Activated CD8-positive, alpha-beta T cell treated with anti-CD3 and anti-CD28 coated beads, Interleukin-2, amount 10 ng/mL, durations not matched to agents 7 days and 5 days (primary cell): Measurements from ENCODE around the gene OR2G2. TPM values are rescaled to one million over a fixed set of nuclear protein-coding genes. Genes with fewer than 3 reads are reported as not detected.

Experiments used
- ATAC-seq: fragments of 150-1000 bp; cut with Tn5 transposase; one replicate; pipeline ENCODE4 v1.10.0; 2021; ENCODE audit warnings: moderate library complexity
- CTCF ChIA-PET: fragments of 350-600 bp; sonication (Branson Sonifier 250); formaldehyde crosslinking; loops from one replicate; lab custom pipeline; 2021; ENCODE audit warnings: antibody characterized with exemption; lab: Charles Lee
- POLR2A ChIA-PET: fragments of 350-600 bp; sonication (Branson Sonifier 250); formaldehyde crosslinking; loops from one replicate; lab custom pipeline; 2021; ENCODE audit warnings: antibody characterized with exemption; lab: Charles Lee
- DNase-seq: peaks from one replicate; pipeline ENCODE4 v3.0.0-alpha.2; 2020
- H3K27ac Mint-ChIP-seq: one replicate; pipeline ENCODE4 v1.8.0; 2021; ENCODE audit warnings: mild to moderate bottlenecking, mixed read lengths
- H3K27me3 Mint-ChIP-seq: one replicate; pipeline ENCODE4 v1.8.0; 2021; ENCODE audit warnings: low read depth, mixed read lengths
- H3K36me3 Mint-ChIP-seq: one replicate; pipeline ENCODE4 v1.8.0; 2021; ENCODE audit warnings: low read depth, mixed read lengths
- H3K4me1 Mint-ChIP-seq: one replicate; pipeline ENCODE4 v1.8.0; 2021; ENCODE audit warnings: low read depth, mixed read lengths
- H3K4me3 Mint-ChIP-seq: one replicate; pipeline ENCODE4 v1.8.0; 2021; ENCODE audit warnings: mild to moderate bottlenecking, mixed read lengths
- H3K9me3 Mint-ChIP-seq: one replicate; pipeline ENCODE4 v1.8.0; 2022; ENCODE audit warnings: mixed read lengths; ENCODE audit not compliant: insufficient read depth
- total RNA-seq, 2 experiments: library from RNA; stranded (reverse); gene quantifications; one replicate each; pipeline ENCODE4 v1.2.3, GENCODE V29; 2021

OR2G2 gene
- total RNA-seq, 2 experiments from 2014 or later, result not detected

DNA sequence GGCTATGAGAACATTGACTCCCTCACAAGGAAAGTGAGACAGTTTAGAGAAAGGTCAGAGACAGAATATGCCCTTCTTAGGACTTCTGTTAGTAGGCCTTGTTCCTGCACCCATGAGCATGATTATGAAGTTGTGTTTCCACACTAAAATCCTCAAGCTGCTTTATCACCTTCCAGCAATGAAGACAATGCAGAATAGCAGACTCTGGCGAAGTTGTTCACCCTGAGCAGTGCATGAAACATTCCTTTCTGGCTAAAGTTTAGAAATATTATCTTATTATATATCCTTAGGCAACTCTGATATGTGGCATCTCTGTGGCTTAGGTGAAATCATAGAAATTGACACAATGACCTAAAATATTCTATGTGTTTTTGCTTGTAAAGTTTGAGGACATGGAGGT lies 13.9 kb upstream of the OR2G2 start:
- no peak for ATAC-seq

GRCh38 chr1:247574664-247575063 lies 13.5 kb upstream of the OR2G2 start:
- Mint-ChIP-seq H3K9me3 (peaks cover 5% of the 10 kb centered on the region), H3K4me3 (no peak overlapping the region), H3K36me3 (no peaks in the 10 kb centered on the region), H3K27me3 (no peaks in the 10 kb centered on the region), H3K4me1 (no peaks in the 10 kb centered on the region), H3K27ac (no peak overlapping the region)
- ChIA-PET CTCF (no interaction called here), POLR2A (no interaction called here)
- no peak for DNase-seq
- no peak for ATAC-seq

More for the DNA sequence above, 13.9 kb upstream of the OR2G2 start:
- ChIA-PET CTCF (no interaction called here), POLR2A (no interaction called here)
- Mint-ChIP-seq H3K36me3 (no peaks in the 10 kb centered on the region), H3K9me3 (peaks cover 9% of the 10 kb centered on the region), H3K4me1 (no peaks in the 10 kb centered on the region), H3K27me3 (no peaks in the 10 kb centered on the region), H3K4me3 (no peak overlapping the region), H3K27ac (no peak overlapping the region)
- DNase-seq, result no peak

DNA sequence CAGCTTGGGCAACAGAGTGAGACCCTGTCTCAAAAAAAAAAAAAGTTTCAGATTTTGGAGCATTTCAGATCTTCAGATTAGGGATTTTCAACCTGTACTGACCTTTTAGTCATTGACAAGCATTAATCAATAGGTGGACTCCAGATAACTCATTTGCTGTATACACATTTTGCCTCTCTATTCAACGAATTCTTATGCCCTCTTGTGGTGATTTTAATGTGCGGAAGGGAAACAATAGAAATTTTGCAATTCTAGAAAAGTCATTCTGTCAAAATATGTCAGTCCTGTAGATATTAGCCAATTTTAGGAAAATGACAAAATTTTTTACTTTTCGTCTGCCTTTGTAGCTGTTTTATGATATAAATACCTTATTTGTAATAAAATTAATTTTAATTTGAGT lies 11.6 kb upstream of the OR2G2 start:
- H3K27me3 Mint-ChIP-seq, result no peaks in the 10 kb centered on the region
- H3K9me3 Mint-ChIP-seq, result no peaks in the 10 kb centered on the region
- no peak for ATAC-seq
- ChIA-PET POLR2A (no interaction called here), CTCF (interaction anchor here (0.9 to 1.9 kb wide), 2 partner anchors 12 to 187 kb away, joined by 3 to 7 read pairs; no protein-coding TSS in a partner anchor)
- no peaks in the 10 kb centered on the region for H3K36me3 Mint-ChIP-seq
- H3K4me3 Mint-ChIP-seq, result no peak overlapping the region
- H3K4me1 Mint-ChIP-seq, result no peaks in the 10 kb centered on the region
- DNase-seq, result no peak
- H3K27ac Mint-ChIP-seq, result no peak overlapping the region

DNA sequence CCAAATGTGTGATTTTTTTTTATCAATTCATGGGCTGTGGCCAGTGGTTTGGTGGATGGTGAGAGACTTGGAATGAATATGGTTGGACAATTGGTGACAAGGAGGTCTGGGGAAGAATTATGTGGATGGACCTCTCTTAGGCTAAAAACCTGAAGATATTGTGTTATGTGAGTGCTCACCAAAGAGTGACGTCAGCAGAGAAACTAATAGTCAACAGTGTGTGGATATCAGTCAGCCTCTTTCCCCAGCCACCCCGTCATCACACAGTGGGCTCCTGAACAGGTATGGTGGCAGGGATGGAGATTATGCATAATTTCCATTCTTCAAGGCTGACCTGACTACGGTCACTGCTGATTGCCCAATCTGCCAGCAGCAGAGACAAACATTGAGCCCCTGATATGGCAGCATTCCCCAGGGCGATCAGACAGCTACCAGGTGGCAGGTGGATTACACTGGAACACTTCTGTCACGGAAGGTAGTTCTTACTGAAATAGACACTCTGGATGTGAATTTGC lies 9.2 kb upstream of the OR2G2 start:
- H3K27me3 Mint-ChIP-seq, result no peaks in the 10 kb centered on the region
- H3K4me3 Mint-ChIP-seq, result no peak overlapping the region
- POLR2A ChIA-PET, result no interaction called here
- H3K36me3 Mint-ChIP-seq, result no peaks in the 10 kb centered on the region
- no peaks in the 10 kb centered on the region for H3K4me1 Mint-ChIP-seq
- CTCF ChIA-PET, result no interaction called here
- ATAC-seq, result no peak
- H3K27ac Mint-ChIP-seq, result no peak overlapping the region
- DNase-seq, result no peak
- H3K9me3 Mint-ChIP-seq, result no peaks in the 10 kb centered on the region

- DNase-seq (no peak), ATAC-seq (no peak)
- Mint-ChIP-seq H3K4me3 (no peak within 1 kb of the TSS), H3K27me3 (no peaks in the 10 kb centered on the region), H3K9me3 (no peaks in the 10 kb centered on the region), H3K4me1 (no peaks in the 10 kb centered on the region), H3K36me3 (no peaks in the 10 kb centered on the region), H3K27ac (no peak within 1 kb of the TSS)
- CTCF ChIA-PET, result no interaction called here
- POLR2A ChIA-PET, result no interaction called here
Observed at GRCh38 chr1:247605286-247605685, 17.1 kb downstream of the OR2G2 start, which contains the start of gene OR2G3. Gene OR2G3 (plus strand): TSS chr1:247605586. CDS start chr1:247605586, 0 bp downstream.

- Mint-ChIP-seq H3K27me3 (no peaks in the 10 kb centered on the region), H3K36me3 (no peaks in the 10 kb centered on the region), H3K4me3 (no peak overlapping the region), H3K9me3 (no peaks in the 10 kb centered on the region), H3K4me1 (no peaks in the 10 kb centered on the region), H3K27ac (no peak overlapping the region)
- ChIA-PET POLR2A (no interaction called here), CTCF (no interaction called here)
- DNase-seq (no peak), ATAC-seq (no peak)
Observed at GRCh38 chr1:247613405-247613804, 25.2 kb downstream of the OR2G2 start.

DNA sequence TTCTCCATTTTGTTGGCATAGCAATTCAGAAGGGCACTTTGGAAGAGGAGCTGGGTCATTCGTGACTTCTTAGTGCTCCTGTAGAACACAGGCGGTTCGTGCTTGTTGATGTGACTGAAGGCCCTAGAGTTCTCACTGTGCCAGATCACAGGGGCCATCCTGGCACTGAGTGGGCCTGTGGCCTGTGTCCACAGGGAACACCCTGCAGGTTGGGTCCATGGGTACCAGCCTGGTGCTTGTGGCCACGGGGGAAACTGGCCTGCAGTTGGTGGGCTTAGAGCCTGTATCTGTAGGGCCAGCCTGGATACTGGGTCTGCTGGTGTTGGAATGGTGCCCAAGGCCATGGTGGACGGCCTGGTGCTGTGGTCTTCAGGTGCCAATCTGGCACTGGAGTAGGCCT lies 26.5 kb downstream of the OR2G2 start:
- H3K27ac Mint-ChIP-seq, result no peak overlapping the region
- CTCF ChIA-PET, result no interaction called here
- H3K36me3 Mint-ChIP-seq, result no peaks in the 10 kb centered on the region
- DNase-seq (no peak), ATAC-seq (no peak)
- H3K4me3 Mint-ChIP-seq, result no peak overlapping the region
- H3K27me3 Mint-ChIP-seq, result no peaks in the 10 kb centered on the region
- no peaks in the 10 kb centered on the region for H3K4me1 Mint-ChIP-seq
- POLR2A ChIA-PET, result no interaction called here
- H3K9me3 Mint-ChIP-seq, result no peaks in the 10 kb centered on the region

DNA sequence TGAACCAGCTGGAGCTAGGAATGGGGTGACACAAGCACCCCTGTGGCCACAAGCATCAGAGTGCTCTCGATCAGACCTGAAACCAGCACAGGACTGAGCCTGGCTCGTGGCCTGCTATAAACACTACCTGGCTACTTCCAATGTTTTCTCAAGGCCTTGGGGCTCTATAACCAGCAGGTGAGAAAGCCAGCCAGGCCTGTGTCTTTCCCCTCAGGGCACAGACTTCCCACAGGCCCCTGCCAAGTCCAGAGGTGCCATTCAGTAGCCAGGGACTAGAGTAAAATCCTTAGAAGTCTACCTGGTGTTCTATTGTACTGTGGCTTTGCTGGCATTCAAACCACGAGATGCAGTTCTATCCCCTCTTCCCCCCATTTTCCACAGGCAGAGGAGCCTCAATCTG lies 39.8 kb downstream of the OR2G2 start:
- no peaks in the 10 kb centered on the region for H3K36me3 Mint-ChIP-seq
- no peak overlapping the region for H3K4me3 Mint-ChIP-seq
- H3K27ac Mint-ChIP-seq, result no peak overlapping the region
- no peak for ATAC-seq
- ChIA-PET CTCF (no interaction called here), POLR2A (no interaction called here)
- no peaks in the 10 kb centered on the region for H3K9me3 Mint-ChIP-seq
- no peak for DNase-seq
- no peaks in the 10 kb centered on the region for H3K4me1 Mint-ChIP-seq
- no peaks in the 10 kb centered on the region for H3K27me3 Mint-ChIP-seq

DNA sequence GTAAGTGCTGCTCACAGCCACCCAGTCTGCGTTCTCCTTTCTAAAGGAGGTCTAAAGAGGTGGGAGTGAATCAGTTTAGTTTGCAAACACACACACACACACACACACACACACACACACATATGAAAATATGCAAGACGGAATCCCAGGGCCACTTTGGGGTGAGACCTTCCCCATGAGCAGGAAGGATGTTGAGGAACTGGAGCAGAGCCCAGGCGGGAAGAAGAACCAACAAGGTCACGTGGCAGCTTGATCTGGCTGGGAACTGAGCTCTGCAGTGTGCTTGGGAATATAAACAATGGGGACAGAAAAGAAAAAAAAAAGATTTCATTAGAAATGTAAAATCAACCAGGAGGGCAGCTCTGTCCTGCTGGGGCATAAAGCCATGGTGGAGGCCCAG lies 49.9 kb downstream of the OR2G2 start:
- H3K9me3 Mint-ChIP-seq, result no peaks in the 10 kb centered on the region
- peaks cover 4% of the 10 kb centered on the region for H3K4me1 Mint-ChIP-seq
- no peaks in the 10 kb centered on the region for H3K36me3 Mint-ChIP-seq
- ATAC-seq, result no peak
- ChIA-PET POLR2A (no interaction called here), CTCF (no interaction called here)
- no peak overlapping the region for H3K27ac Mint-ChIP-seq
- no peak overlapping the region for H3K4me3 Mint-ChIP-seq
- H3K27me3 Mint-ChIP-seq, result peaks cover 11% of the 10 kb centered on the region
- no peak for DNase-seq

DNA sequence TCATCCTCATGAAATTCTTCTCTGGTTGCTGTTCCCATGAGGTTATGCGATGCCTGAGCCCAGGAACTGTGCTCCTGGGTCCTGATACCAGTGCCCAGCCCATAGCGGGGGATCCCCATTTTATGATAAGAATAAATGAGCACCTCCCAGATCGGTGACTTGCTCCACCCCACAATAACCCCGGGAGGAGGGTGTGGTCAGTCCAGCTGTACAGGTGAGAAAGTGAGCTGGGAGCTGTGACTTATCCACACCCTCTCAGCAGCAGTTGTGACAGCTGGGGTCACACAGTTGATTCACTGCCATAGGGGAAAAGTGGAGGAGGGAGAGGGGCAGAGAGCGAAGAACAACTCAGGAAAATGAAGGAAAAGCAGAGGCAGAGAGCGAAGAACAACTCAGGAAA lies 50.6 kb downstream of the OR2G2 start:
- ATAC-seq, result no peak
- no peaks in the 10 kb centered on the region for H3K9me3 Mint-ChIP-seq
- CTCF ChIA-PET, result no interaction called here

More for the DNA sequence above, 50.6 kb downstream of the OR2G2 start:
- POLR2A ChIA-PET, result no interaction called here
- H3K4me1 Mint-ChIP-seq, result peaks cover 4% of the 10 kb centered on the region
- peaks cover 11% of the 10 kb centered on the region for H3K27me3 Mint-ChIP-seq
- no peak overlapping the region for H3K4me3 Mint-ChIP-seq
- DNase-seq, result no peak
- H3K36me3 Mint-ChIP-seq, result no peaks in the 10 kb centered on the region
- H3K27ac Mint-ChIP-seq, result no peak overlapping the region

Other genes starting within 250 kb of the OR2G2 start
- 1 to 10 TPM; 4.5 to 4.7 TPM for gene NLRP3, start 172.2 kb upstream of the OR2G2 start, total RNA-seq
- not detected for gene OR2B11, start 130.3 kb upstream of the OR2G2 start, total RNA-seq
- not detected for gene OR2C3, start 51.9 kb upstream of the OR2G2 start, total RNA-seq
- gene GCSAML, start 39.2 kb upstream of the OR2G2 start, total RNA-seq, result not detected
- not detected for gene OR2G3, start 17.2 kb downstream of the OR2G2 start, total RNA-seq
- gene OR13G1, start 91.4 kb downstream of the OR2G2 start, total RNA-seq, result not detected
- gene OR6F1, start 128.3 kb downstream of the OR2G2 start, total RNA-seq, result not detected
- not detected for gene OR14K1, start 150.3 kb downstream of the OR2G2 start, total RNA-seq
- not detected for gene OR14A2, start 159.8 kb downstream of the OR2G2 start, total RNA-seq
- gene OR1C1, start 172.2 kb downstream of the OR2G2 start, total RNA-seq, result not detected
- not detected for gene OR14A16, start 235.8 kb downstream of the OR2G2 start, total RNA-seq